HG02763 (cell line): Measurements from ENCODE around the gene SNRPF.

Experiments
- ATAC-seq: cut with Tn5 transposase; IDR thresholded peaks from one replicate; pipeline ENCODE4 v1.9.1; 2021; ENCODE audit warnings: mild to moderate bottlenecking, moderate library complexity; ENCODE audit not compliant: unreplicated experiment

SNRPF gene

GRCh38 chr12:95859344-95859816, 628 bp downstream of the SNRPF start:
- ATAC-seq = peak; percentile 7

GRCh38 chr12:95859947-95860850, 1.4 kb downstream of the SNRPF start:
- no peak for ATAC-seq

GRCh38 chr12:95862038-95862437, 3.3 kb downstream of the SNRPF start:
- no peak for ATAC-seq

GRCh38 chr12:95863337-95863736, 4.6 kb downstream of the SNRPF start:
- ATAC-seq = no peak

GRCh38 chr12:95870897-95871296, 12.1 kb downstream of the SNRPF start:
- no peak for ATAC-seq

- ATAC-seq = no peak
These were observed 15.7 kb downstream of the SNRPF start for GRCh38 chr12:95874452-95874851.

- no peak for ATAC-seq
These were observed 18.9 kb downstream of the SNRPF start for GRCh38 chr12:95877622-95878021.

- ATAC-seq = no peak
These were observed 22.1 kb downstream of the SNRPF start for GRCh38 chr12:95880895-95881294.

GRCh38 chr12:95881331-95881955, 22.7 kb downstream of the SNRPF start:
- ATAC-seq = no peak

- no peak for ATAC-seq
These were observed 23.3 kb downstream of the SNRPF start for GRCh38 chr12:95882080-95882479.

- no peak for ATAC-seq
These were observed 24.1 kb downstream of the SNRPF start for GRCh38 chr12:95882873-95883272.

- no peak for ATAC-seq
These were observed 26.2 kb downstream of the SNRPF start for GRCh38 chr12:95884998-95885397.

GRCh38 chr12:95887311-95887710, 28.6 kb downstream of the SNRPF start:
- ATAC-seq = no peak

GRCh38 chr12:95890958-95891357, 32.2 kb downstream of the SNRPF start:
- ATAC-seq = no peak

GRCh38 chr12:95896846-95897245, 38.1 kb downstream of the SNRPF start:
- ATAC-seq = no peak

GRCh38 chr12:95898081-95898480, 39.3 kb downstream of the SNRPF start:
- no peak for ATAC-seq

GRCh38 chr12:95908573-95908972, 49.8 kb downstream of the SNRPF start:
- ATAC-seq = no peak

GRCh38 chr12:95909871-95910270, 51.1 kb downstream of the SNRPF start:
- ATAC-seq = no peak
